Measurements from ENCODE around the gene ZBTB44.
"Not testable (repeated sequence)": the region's sequence is repeated elsewhere in the genome, so short reads cannot be mapped to it uniquely, and the experiment has no call there.

The ZBTB44 gene

DNA sequence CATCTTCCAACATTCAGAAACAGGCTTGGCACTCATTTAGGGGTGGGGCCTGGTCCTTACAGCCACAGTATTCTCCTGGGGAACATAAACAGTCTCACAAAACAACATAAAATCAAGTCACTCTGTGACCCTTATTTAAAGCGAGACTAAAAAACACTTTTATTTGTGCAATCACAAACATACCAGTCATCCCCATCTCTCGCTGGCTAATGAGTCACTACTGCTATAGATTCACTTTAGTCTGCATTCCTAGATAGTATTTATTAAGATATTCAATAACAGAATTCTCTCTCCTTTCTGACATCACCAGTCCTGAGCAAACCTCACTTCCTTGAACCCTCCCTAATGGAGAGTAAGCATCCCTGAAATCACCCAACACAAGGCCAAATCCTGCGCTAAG lies 68.0 kb downstream of the ZBTB44 start:
- DNase-seq: no peak

DNA sequence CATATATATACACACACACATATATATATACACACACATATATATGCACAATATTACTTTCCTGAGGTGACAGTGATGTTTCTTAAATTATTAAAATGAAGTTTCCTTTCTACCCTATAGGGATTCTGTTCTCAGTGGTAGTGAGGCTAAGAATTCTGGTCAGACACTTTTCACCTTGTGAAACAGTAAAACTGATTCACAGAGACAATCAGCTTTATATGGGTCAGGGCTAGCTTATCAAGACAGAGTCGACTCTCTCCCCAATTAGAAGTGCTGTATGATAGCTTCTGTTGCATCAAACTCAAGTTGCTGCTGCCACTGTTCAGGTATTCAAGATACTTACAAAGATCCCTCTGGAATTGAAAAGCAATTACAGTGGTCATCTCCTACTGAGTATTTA lies 68.4 kb downstream of the ZBTB44 start:
- DNase-seq: no peak

DNA sequence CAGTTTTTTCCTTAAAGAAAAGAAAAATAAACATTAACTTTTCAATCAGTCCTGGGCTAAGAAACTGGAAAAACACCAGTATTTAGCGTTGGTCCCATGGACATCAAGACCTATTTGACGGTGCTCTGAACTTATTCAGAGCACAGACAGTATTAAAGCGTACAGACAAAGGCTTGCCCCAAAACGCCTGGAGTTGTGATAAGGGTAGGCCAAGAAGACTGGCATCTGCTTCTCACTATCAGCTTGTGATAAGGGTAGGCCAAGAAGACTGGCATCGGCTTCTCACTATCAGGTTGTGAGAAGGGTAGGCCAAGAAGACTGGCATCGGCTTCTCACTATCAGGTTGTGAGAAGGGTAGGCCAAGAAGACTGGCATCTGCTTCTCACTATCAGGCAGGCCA lies 69.3 kb downstream of the ZBTB44 start:
- DNase-seq: not testable (repeated sequence)

DNA sequence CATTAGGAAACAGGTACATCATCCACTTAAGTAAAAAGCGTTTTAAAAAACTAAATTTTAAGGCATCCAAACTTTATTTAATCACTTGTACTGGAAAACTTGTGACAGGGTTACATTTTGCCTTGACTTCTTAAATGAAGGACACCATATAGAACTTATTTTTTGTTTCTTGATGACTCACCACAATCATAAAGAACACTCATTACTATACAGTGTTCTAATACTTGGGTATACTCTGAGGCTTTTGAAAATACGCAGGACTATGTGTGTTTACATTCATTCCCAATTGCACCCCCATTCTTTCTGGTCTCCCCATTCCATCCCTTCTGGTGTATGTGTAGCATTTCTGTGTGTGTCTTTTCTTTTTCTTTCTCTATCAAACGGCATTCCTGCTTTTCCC lies 69.9 kb downstream of the ZBTB44 start:
- DNase-seq: no peak

DNA sequence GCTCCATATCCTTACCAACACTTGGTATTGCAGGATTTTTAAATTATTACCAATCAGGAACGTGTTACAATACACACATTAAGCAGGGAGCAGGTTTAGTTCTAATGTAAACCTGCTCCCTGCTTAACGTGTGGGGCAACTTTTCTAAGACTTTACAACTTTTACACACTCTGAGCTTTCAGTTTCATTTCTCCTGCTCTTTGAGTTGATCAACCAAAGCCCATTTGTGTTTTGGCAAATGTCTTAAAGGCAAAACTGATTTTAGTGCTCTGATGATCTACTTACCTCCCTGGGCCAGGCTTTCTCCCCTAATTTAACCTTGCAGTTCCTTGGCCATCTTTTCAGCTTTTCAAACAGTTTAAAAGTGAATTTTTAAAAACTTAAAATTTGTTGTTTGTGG lies 70.9 kb downstream of the ZBTB44 start:
- DNase-seq: no peak

DNA sequence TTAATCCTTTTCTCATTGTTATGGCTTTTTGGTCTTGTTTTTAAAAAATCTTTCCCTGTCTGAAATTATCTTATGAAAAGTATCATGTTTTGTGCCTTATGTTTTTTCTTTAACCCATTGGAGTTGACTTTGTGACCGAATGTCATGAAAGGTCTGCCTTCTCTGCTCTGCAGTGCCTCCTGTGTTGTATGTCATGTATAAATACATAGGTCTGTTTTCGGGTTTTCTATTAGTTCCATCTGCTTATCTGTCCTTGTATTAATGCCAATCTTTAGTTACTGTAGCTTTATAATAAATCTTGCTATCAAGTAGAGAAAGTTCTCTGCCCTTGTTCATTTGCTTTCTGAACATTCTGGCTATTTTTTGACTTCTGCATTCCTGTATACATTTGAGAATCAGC lies 73.0 kb downstream of the ZBTB44 start:
- no peak for DNase-seq

DNA sequence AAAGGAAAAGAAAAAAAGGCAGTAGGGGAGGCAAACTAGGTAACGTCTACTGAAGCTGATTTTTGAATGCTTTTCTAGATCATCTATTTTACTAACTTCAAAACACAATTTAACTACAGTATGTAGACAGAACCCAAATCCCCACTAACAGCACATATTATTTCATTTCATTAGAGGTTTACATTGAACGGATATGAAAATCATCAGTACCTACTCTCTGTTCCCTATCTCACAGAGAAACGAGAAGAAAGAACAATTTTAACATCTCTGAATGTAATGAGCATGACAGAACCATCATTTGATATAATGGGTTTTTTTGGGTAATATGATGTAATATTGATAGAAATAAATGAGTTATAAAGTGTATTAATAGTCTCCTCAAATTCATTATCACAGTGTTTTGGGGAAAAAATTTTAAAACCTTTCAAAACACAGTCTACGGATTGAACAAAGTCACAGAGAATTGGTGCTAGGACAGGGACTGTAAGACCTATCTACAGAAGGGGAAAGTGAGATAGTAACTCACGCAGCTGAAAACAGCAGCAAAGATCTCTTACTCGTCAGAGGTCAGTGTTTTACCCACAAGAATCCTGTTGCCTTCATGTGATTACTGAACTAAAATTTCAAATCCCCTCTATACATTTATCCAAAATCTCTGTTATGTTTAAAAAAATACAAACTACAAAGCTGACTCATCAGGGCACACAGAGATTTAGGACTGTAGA lies 77.3 kb downstream of the ZBTB44 start:
- no peak for DNase-seq

DNA sequence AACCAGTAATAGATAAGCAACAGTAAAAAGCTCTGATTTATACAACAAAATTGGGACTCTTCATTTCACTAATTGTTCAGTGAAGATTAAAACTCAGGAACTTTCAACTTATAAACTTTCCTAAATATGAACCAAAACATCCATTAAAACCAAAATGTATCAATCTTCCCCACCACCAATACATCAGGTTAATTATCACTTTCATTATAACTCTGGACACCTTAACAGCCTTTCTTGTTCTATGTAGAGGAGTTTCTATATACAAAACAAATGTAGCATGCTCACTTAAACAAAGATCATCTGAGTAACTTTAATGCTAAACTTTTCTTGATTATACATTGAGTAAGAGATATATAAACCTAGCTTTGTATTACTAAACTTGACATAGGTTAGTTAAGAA lies 80.4 kb downstream of the ZBTB44 start:
- no peak for DNase-seq

DNA sequence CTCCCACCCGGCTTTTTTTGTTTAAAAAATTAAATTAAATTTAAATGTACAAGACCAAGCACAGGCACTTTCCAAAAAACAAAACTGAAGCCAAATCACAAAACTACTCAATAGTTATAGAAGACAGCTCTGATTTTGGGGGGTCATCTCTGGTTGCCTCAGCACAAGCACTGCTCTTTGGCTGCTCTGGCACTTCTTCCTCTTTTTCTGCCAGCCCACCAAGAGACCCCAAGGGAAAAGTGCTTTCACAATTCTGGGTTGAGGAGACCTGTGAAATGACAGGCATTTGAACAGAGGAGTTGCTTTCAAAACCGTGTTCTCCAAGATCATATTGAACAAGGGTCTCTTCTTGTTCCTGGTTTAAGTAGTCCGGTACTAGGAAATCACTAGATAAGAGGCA lies 80.8 kb downstream of the ZBTB44 start:
- not testable (repeated sequence) for DNase-seq

DNA sequence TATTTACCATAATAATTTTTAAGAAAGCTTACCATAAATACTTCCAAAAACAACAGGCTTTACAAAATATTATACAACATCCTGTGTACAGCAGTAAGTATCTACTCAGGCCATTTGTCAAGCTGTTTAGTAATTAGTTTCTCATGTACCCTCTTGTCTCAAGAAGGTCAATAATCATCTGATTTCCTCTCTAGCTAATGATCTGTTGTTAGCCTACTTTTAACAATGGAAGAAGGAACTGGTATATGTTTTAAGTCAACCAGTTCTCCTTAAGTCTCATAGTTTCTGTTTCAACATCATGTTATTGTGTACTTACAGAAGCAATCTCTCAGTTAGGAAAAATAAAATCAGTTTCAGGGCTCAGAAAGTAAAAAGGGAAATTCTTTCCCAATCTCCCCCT lies 81.2 kb downstream of the ZBTB44 start:
- not testable (repeated sequence) for DNase-seq

DNA sequence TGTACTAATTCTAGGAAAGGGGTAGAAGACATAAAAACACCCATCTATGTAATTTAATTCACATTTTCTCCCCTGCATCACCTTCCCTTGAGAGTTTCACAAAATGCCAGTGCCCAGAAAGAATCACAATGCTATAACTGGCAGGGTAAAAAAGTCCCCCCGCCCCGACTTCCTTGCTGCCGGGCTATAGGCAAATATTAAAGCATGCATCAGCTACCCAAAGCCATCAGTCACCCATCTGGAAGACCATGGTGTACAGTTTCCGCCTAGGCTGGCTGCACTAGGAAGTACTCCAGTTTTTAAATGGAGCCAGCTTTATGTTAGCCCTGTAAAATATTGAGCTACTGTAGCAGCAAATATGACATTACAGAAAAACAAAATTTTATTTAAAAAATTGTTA lies 87.3 kb downstream of the ZBTB44 start:
- DNase-seq: no peak

DNA sequence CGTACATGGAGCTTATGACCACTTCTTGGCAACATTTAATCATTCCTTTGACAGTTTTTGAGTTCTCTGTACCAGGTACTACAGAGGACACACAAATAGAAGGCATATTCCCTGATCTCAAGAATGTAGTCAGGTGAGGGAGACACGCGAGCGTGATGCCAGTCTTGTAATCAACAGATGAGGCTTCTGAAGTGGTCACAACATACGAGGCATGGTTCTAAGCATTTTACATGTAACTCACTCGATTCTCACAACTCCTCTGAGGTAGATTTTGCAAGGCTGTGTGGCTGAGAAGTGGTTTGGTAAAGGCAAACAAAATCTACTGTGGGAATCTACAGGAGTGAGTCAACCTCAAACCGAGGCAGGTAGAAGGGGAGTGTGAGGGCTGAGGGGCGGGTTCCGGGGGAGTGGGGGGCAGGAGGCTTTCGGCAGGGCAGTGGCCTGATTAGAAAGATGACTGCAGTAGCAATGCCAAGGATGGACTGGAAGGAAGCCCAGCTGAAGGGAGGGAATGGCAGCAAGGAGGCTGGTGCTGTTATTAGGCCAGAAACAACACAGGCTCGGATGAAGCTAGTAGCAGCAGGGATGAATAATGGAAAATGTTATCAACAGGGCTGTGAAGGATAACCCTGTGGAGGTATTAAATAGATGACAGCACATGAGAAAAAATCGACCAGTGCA lies 91.3 kb downstream of the ZBTB44 start:
- no peak for DNase-seq

DNA sequence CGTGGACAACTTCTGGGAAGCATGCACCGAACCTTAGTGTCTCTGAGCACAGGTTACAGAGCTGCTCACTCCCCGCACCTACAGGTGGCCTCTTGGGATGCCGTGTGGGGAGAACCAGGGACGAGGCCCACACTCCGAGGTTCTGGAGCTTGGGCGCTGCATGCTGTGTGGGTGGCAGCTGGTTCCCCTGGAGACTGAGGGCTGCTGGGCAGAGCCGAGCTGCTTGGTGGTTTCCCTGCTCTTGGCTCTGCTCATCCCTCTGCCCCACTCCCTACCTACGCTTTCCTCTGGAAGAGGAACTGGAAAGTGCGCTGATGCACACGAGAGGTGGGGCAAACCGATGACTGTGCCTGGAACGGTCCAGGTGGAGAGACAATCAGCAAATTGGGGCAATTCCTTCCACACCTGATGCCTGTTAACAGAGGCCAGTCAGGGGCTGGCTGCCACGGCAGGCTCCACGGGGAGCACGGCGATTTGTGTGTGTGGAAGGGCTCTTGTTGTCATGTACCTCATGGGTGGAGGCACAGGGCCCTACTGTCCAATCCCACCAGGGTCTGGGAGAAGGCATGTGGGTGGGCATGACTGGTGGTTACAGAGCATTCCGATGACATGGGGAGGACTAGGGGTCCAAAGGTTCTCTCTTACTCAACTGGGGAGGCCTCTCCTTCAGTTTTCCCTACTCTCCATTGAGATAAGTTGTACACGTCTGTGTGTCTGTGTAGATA lies 94.2 kb downstream of the ZBTB44 start:
- DNase-seq: no peak

DNA sequence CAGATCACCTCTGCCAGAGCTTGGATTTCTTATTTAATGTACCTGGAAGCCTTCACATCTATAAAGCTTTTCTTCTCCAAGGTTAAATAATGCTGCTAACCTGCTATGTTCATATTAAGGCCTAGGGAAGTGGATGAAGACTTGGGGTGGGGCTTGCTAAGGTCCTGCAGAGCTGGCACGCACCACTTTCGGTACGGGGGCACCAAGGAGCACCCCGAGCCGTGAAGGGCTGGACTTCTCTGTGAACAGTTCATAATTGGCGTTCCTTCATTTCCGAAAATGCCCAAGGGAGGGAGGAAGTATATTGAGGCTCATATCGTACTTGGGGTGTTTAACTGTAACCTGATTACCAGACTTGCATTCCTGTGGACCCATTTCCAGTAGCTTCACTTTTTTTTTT lies 95.6 kb downstream of the ZBTB44 start:
- DNase-seq: no peak

DNA sequence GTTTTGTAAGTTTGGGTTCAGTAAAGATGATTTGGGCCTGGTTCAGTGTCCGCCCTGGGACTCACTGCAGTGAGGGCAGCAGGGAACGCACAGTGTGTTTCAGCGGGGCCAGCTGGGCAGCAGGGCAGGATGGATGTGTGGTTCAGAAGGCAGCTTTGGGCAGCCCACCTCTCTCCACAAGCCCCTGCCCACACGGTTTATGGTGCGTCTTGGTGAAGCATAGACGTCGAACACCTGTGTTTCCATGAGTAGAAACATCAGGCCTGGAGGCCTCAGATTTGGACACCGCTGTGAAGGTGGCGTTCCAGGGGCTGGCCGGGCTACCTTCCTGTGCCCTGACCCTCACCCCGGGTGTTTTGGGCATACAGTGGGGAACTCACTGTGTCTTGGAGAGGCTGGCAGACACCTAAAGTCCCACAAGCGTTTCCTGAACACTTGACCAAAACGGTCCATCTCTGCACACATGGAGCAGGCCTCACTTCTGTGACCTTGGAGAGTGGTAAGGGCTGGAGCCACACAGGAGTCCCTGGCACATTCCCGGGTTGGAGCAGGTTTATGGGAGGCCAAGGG lies 96.1 kb downstream of the ZBTB44 start:
- no peak for DNase-seq

DNA sequence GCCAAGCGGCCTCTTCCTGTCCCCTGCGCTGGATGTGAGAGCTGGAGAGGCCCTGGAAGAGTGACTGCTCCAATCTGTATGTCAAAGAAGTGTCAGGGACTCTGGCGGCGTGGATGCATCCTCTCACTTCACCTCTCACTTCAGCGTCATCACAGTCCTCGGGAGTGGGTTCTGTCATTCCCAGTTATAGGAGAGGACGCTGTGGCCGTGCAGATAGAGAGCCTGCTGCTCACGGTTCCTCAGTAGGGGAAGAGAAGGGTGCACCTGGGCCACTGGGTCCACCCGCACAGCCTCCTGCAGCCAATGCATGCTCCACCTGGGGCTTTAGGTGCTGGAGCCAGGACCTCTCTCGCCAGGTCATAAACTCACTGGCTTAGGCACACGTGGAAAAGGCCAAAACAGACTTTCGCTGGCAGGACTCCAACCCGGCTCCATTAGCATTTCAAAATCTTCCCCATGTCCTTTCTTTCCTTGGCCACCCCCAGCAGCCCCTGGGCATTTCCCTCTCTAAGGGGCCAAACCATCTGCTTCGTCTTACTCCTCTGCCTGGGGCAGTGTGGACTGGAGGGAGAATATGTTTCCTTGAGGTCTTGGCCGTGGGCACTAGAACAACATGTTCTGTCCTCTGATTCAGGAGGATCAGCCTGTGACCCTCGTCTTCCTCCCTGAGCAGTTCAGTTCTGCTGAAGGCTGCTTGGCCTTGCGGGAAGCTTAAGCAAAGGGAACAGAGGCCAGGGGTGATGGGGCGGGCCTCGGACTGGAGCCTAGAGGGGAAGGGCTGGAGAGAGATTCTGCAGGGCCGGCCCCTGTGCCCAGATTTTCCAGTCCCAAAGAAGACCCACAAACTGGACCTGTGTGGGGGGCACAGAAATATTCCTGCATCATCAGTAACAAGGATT lies 97.3 kb downstream of the ZBTB44 start:
- DNase-seq: no peak

DNA sequence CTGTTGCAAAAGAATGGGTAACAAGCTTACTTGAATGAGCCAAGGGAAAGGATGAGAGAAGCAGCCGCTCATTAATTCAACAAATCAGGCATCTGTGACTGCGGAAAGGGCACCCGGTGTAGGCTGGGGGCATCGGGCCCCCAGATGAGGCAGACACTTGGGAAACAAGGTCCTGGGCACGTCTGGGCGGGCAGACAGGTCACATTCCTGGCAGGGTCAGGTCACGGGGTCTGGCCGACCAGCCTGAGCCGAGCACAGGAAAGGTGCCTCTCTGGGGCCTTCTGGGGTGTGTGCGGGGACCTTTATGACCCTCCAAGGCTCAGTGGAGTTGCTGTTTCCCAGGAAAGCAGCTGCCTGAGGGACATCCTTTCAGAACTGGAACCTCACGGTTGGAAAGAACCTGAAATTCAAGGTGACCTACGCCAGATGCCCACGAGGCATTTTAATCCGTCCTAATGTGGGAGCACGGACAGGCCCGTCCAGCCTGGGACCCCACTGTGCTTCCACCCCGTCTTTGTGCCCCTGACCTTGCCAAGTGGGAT lies 98.1 kb downstream of the ZBTB44 start:
- DNase-seq: no peak

DNA sequence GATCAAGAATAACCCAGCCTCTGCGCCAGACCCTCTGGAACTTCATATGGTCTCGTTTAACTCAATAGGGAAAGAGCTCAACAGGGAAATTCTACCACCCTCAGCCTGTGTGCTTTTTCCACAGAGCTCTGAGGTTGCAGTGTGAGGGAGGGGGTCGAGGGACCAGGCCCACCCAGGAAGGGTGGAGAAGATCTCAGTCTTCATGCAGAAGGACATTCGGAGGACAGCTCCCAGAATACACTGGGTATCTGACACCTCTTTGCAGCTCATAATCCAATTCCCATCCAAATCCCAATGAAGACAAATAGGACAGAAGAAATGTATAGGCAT lies 98.5 kb downstream of the ZBTB44 start:
- no peak for DNase-seq

DNA sequence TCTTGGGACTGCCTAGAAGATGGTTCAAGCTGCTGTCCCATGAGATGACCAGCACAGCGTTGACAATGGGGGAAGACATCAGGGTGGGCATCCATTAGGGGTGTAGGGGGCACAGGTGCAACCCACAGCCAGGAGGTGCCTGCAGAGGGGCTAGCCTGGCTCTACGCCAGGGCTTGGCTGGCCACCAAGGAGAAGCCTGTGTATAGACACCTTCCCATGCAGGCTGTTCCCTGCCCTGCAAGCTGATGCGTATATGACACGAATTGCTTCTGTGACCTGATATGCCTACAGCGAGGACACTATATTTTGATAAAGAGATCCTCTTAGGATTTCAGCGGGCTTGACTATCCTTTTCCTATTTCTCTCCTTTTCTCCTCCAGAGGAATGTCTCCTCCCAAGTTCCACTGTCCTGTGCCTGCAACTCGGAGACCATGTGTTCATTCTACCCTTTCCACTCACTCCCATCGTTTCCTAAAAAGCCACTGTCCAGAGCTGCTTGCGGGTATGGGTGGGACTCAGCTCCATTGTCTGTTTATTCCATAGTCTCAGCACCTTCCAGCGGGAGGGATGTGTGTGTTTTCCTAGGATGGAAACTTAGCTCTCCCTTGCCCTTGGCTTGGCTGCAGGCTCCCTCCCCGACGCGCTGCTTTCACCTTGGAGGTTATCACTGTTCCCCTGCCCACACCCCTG lies 99.0 kb downstream of the ZBTB44 start:
- DNase-seq: no peak

DNA sequence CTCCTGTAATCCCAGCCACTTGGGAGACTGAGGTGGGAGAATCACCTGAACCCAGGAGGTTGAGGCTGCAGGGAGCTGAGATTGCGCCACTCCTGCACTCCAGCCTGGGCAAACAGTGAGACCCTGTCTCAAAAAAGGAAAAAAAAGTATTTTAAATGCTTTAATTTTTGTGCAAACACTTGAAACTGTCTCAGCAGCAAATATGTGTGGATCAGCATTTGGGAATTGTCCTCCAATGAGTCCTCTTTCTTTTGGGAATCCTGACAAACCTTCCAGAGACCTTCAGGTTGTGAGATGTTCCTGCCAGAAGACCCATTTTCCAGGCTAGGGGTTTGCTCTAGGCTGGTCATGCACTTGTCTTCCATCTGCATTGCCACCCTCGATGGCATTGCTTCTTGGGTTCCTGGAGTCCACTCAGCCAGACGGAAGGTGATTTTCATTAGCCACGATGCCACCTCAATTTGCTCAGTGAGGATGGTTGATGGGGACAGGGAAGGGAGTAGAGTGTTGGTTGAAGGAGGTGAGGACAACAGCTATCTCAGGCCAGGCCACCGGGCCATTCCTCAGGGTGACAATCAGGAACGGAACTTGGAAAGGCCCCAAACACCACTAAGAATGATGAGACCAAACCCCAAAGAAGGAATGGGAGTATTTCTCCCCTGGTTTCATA lies 99.7 kb downstream of the ZBTB44 start:
- no peak for DNase-seq

DNA sequence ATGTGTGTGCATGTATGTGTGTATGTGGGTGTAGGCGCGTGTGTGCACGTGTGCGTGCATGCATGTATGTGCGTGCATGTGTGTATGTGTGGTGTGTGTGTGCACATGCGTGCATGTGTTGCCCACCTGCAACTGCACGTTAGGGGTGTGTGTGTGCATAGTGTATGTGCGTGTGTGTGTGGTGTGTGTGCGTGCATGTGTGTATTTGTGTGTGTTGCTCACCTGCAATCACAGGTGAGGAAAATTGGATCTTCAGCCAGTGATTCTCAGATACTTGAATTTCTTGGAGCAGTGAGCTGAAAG lies 100.8 kb downstream of the ZBTB44 start:
- DNase-seq: no peak

Measured in activated effector memory CD4-positive, alpha-beta T cell treated with anti-CD3 and anti-CD28 coated beads, Interleukin-2, amount 50 U/mL, for 16 hours (primary cell).